Stimulated activated effector memory CD8-positive, alpha-beta T cell treated with anti-CD3 and anti-CD28 coated beads, Interleukin-12 subunit alpha, Interleukin-12 subunit beta, amount 100 ng/mL, for 72 hours (primary cell): ENCODE results near the gene ASPA.
"Not testable (repeated sequence)": the region's sequence is repeated elsewhere in the genome, so short reads cannot be mapped to it uniquely, and the experiment has no call there.

ENCODE experiments used
- ATAC-seq: fragments of 150-1000 bp; cut with Tn5 transposase; 2 replicates; pipeline ENCODE4 v1.10.0; 2021
- DNase-seq, 2 donors: peaks; one replicate each; pipeline ENCODE4 v3.0.0; 2021 to 2022; ENCODE audit warnings: low spot score in 2 of 2
- H3K27ac Mint-ChIP-seq: one replicate; pipeline ENCODE4 v1.8.0; 2022; ENCODE audit warnings: mild to moderate bottlenecking, mixed read lengths
- H3K36me3 Mint-ChIP-seq: one replicate; pipeline ENCODE4 v1.8.0; 2022; ENCODE audit warnings: mild to moderate bottlenecking, mixed read lengths
- H3K4me1 Mint-ChIP-seq: one replicate; pipeline ENCODE4 v1.8.0; 2022; ENCODE audit warnings: mixed read lengths
- H3K4me3 Mint-ChIP-seq: one replicate; pipeline ENCODE4 v1.8.0; 2022; ENCODE audit warnings: mild to moderate bottlenecking, mixed read lengths
- H3K9me3 Mint-ChIP-seq: one replicate; pipeline ENCODE4 v1.8.0; 2022; ENCODE audit warnings: mixed read lengths

ASPA gene

DNA sequence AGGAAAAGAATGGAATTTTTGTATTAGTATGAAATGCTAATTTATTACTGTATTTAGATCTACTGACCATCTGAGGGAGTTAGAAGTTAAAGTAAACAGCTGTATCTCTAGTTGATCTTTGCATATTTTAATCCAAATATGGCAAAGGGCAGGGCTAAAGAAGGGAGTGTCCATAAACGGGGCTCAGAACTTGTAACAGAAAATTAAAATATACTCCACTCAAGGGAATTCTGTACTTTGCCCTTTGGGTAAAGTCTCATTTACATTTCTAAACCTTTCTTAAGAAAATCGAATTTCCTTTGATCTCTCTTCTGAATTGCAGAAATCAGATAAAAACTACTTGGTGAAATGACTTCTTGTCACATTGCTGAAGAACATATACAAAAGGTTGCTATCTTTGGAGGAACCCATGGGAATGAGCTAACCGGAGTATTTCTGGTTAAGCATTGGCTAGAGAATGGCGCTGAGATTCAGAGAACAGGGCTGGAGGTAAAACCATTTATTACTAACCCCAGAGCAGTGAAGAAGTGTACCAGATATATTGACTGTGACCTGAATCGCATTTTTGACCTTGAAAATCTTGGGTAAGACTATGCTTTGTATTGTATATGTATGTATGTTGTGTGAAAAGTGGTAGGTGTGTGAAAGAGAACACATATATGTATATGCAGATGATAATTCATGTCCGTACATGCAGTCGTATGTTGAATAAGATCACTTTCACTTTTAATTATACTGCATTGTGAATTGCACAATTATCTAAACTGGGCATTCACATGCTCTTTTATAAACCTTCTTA lies at the start of gene ASPA:
ASPA (plus strand) TSS at position 186 of the 799 bp plus-strand sequence; CDS start at position 349, 163 bp downstream.
- no peak for ATAC-seq
- Mint-ChIP-seq H3K4me3 (no peak within 1 kb of the TSS), H3K4me1 (peaks cover 6% of the 10 kb centered on the region), H3K27ac (no peak within 1 kb of the TSS), H3K36me3 (no peaks in the 10 kb centered on the region), H3K9me3 (no peaks in the 10 kb centered on the region)
- no peak for DNase-seq

DNA sequence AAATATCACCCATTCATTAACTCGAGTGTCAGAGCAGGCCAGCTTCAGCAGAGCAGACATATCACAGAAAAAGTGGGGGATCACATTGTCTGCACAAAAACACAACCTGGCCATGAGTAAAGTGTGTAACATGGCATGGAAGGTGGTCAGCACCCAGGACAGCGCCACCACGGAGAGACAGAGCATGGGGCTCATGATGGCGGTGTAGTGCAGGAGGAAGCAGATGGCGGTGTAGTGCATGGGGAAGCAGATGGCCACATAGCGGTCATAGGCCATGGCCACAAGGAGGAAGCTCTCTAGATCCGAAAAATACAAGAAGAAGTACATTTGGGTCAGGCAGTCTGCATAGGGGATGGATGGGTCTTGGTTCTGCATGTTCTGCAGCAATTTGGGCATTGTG lies 42.6 kb upstream of the ASPA start:
- DNase-seq, H3K9me3 Mint-ChIP-seq, H3K4me3 Mint-ChIP-seq, H3K36me3 Mint-ChIP-seq, H3K4me1 Mint-ChIP-seq, H3K27ac Mint-ChIP-seq: not testable (repeated sequence)
- peak; percentile 40 for ATAC-seq

DNA sequence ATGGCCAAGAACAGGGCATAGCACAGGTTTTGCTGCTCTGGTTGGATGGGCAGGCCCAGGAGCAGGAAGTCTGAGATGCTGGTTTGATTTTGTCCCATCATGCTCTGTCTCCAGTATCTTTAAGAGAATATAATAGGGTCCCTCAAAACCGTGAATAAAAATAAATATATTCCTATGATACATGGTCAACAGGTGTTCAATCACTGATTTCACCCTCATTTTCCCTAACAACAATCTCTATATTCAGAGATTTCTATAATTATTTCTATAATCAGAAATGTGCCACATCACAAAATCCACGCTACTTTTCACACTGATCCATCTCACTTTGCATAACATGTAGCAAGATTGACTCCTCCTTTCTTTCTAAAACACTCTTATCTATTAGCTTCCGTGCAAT lies 42.1 kb upstream of the ASPA start, which contains the start of gene OR1E2:
OR1E2 (minus strand) TSS at position 101 of the 400 bp plus-strand sequence; CDS start at position 101, 0 bp downstream.
- no peaks in the 10 kb centered on the region for H3K9me3 Mint-ChIP-seq
- ATAC-seq, result no peak
- H3K27ac Mint-ChIP-seq, result no peak within 1 kb of the TSS

DNA sequence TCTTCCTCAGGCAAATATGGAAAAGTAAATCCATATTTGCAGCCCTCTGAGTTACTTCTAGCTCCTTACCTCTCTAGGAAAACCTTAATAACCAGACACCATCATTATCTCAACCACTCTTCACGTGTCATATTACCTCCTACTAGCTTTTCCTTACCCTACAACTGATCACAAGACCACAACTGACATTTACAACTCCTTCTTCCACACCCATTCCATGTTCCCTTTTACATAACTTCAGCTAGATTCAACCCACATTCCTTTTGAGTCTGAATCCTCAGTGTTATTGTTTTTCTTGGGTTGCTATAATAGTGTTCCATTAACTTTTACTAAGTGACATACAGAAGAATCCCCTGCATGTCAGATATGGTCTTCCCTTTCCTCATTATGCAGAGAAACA lies 37.4 kb upstream of the ASPA start:
- no peak for ATAC-seq
- no peak for DNase-seq
- H3K9me3 Mint-ChIP-seq, result no peaks in the 10 kb centered on the region
- no peak overlapping the region for H3K27ac Mint-ChIP-seq
- H3K4me3 Mint-ChIP-seq, result no peak overlapping the region
- no peaks in the 10 kb centered on the region for H3K4me1 Mint-ChIP-seq
- H3K36me3 Mint-ChIP-seq, result no peaks in the 10 kb centered on the region

More for the DNA sequence above, 42.1 kb upstream of the ASPA start, which contains the start of gene OR1E2:
- no peak for DNase-seq
- H3K4me3 Mint-ChIP-seq, result no peak within 1 kb of the TSS
- no peaks in the 10 kb centered on the region for H3K4me1 Mint-ChIP-seq
- no peaks in the 10 kb centered on the region for H3K36me3 Mint-ChIP-seq

DNA sequence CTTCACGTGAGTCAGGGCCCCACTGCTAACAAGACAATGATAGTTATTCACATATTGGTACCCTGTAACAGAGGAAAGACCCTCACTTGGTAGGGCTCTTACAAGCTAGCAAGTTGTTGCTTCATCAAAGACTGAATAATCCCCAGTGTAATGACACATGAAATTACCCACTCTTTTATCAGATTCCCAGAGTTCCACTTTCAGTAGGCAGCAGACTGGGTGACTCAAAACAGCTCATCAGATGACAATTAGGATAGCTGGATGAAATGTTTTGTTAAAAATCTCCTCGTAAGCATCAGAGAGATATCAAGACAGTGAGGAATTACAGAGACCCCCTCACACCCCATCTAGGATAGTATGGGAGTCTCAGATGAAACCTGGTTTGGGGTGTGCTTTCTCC lies 35.3 kb upstream of the ASPA start:
- DNase-seq (no peak), ATAC-seq (no peak)
- Mint-ChIP-seq H3K4me3 (no peak overlapping the region), H3K36me3 (no peaks in the 10 kb centered on the region), H3K9me3 (no peaks in the 10 kb centered on the region), H3K27ac (no peak overlapping the region), H3K4me1 (no peaks in the 10 kb centered on the region)

DNA sequence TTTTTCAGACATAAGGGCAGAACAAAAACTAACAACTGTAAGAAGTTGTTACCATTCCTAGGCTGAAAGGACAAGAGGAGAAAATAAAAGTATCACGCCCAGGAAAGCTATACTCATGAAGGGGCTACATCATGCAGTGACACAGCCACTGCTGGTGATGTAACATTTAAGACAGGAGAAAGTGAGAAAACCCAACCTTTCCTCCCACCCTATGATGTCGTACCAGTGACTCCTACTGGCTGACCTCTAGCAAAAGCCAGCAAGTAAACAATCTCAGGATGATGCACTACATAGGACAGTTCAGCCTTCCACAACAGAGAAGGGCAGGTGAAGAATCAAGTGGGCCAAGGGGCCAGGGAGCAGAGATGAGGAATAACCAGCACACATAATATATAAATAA lies 28.2 kb upstream of the ASPA start:
- peak; percentile 42 for ATAC-seq

DNA sequence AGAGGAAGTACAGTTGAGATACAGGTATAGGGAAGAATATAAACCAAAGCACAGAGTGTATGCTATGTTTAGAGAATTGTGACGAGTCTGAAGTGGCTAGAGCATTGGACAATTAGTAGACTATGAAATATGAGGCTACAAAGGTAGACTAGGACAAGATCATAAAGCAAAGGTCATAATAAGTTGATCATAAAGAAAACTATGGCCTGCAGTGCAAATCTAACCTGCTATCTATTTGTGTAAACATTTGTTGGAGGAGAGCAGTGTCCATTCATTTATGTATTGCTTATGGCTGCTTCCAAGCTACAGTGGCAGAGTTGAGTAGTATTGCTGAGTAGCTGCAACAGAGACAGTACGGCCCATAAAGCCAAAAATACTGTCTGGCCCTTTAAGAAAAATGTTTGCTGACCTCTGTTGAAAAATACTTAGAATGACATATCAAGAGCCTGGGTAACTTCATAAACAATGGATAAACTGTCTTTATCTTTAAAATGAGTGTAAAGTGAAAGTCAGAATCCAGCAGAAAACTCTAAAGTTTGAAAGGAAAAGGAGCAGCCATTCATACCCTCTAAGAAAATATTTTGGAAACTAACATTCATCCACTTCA lies 27.6 kb upstream of the ASPA start:
- H3K27ac Mint-ChIP-seq, result no peak overlapping the region
- H3K9me3 Mint-ChIP-seq, result no peaks in the 10 kb centered on the region
- no peaks in the 10 kb centered on the region for H3K4me1 Mint-ChIP-seq
- peaks cover 5% of the 10 kb centered on the region for H3K36me3 Mint-ChIP-seq
- ATAC-seq (no peak), DNase-seq (no peak)
- no peak overlapping the region for H3K4me3 Mint-ChIP-seq

More for the DNA sequence above, 28.2 kb upstream of the ASPA start:
- DNase-seq, result no peak
- Mint-ChIP-seq H3K4me3 (no peak overlapping the region), H3K36me3 (peaks cover 5% of the 10 kb centered on the region), H3K4me1 (no peaks in the 10 kb centered on the region), H3K9me3 (no peaks in the 10 kb centered on the region), H3K27ac (no peak overlapping the region)

DNA sequence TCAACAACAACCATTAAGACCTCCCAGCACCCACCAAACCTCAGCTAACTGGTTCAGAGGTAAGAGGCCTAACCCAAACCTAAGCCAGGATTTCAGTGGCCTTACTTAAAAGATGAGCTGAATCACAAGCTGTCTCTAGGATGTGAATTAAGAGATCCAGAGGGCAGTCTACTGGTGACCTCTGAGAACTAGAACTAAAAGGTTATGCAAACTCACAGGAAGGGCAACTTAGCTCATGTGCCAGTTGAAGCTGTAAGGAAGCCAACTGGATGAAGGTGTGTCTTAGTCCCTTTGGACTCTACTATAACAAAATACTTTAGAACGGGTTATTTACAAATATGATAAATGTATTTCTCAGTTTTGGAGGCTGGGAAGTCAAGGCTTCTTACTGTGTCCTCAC lies 9.4 kb upstream of the ASPA start:
- not testable (repeated sequence) for H3K4me3 Mint-ChIP-seq, H3K4me1 Mint-ChIP-seq

DNA sequence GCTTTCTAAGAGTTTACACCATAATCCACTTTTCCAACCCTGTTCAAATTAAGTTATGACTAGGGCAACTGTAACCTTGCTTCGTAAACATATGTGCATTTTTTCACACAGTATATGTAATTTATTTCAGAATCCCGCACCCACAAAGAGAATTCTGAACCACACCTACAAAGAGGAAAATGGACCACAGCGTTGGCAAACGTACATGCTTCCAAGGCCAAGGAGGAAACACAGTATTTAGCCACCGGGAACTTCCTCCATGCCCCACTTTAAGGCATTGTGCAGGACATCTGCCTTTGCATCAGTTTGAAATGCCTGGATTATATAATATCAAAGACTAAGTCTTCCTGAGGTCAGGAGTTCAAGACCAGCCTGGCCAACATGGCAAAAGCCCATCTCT lies 6.3 kb upstream of the ASPA start:
- DNase-seq (no peak), ATAC-seq (no peak)
- no peaks in the 10 kb centered on the region for H3K36me3 Mint-ChIP-seq

More for the DNA sequence above, 9.4 kb upstream of the ASPA start:
- ATAC-seq, H3K9me3 Mint-ChIP-seq, DNase-seq, H3K36me3 Mint-ChIP-seq, H3K27ac Mint-ChIP-seq: not testable (repeated sequence)

DNA sequence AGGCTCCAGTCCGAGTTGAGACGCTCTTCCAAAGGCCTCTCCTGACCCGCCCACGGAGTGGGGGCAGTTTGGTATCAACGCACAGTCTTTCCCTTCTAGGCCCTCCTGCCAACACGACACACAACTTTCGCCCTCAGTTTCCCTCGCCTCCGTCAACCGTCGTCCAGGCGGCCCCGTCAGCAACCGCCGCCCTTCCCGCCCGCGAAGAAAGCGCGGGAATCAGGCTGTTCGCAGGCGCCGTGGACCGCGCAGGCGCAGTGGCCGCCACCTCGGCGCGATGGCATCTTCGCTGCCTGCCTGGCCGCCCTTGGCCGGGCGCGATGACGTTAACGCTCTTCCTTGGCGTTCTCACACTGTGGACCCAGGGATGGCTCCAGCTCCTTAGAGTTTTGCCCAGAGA lies 4.2 kb upstream of the ASPA start, which contains the start of gene SPATA22:
SPATA22 (minus strand) TSS at position 221 of the 400 bp plus-strand sequence. CDS start 2,494 bp downstream, outside the sequence.
- no peak for DNase-seq
- Mint-ChIP-seq H3K36me3 (no peaks in the 10 kb centered on the region), H3K4me3 (no peak within 1 kb of the TSS), H3K27ac (no peak within 1 kb of the TSS), H3K9me3 (no peaks in the 10 kb centered on the region), H3K4me1 (peaks cover 6% of the 10 kb centered on the region)
- ATAC-seq, result no peak

More for the DNA sequence above, 6.3 kb upstream of the ASPA start:
- Mint-ChIP-seq H3K4me1 (no peaks in the 10 kb centered on the region), H3K4me3 (no peak overlapping the region), H3K27ac (no peak overlapping the region), H3K9me3 (no peaks in the 10 kb centered on the region)

DNA sequence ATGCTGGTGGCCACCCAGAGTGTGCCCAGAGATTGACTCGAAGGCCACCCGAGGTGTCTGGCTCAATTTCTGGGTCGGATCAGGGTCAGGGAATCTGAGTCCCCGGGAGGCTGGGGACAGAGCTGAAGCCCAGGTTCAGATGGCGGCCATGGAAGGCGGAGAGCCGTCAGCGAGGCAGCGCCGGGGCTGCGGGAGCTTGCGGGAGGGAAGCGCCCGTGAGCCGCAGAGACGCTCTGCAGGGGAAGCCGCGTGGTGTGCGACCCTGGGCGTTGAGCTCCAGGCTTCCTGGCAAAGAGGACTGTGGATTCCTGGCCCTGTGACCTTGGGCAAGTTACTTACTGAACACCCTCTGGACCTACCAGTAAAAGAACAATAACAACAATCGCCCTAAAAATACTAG lies 3.7 kb upstream of the ASPA start:
- no peaks in the 10 kb centered on the region for H3K36me3 Mint-ChIP-seq
- no peak overlapping the region for H3K27ac Mint-ChIP-seq
- H3K9me3 Mint-ChIP-seq, result no peaks in the 10 kb centered on the region
- no peak overlapping the region for H3K4me3 Mint-ChIP-seq
- peaks cover 6% of the 10 kb centered on the region for H3K4me1 Mint-ChIP-seq
- DNase-seq (no peak), ATAC-seq (no peak)

DNA sequence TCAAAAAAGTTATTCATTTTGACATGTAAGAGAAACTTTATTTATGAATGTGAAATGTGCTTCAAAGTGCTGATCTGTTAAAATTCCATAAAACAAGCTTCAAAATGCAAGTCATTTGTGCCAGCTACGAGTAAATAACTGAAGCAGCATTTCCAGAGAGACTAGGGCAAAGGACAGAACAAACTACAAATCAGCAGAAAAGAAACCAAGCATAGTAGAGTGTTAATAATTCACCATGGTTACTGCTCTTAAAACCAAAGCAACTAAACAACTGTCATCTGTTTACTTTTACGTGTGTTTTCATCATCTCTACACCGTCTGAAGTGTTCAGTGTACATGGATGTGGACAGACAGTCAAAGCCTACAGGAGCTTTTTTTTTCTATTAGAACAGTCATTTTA lies 1.6 kb upstream of the ASPA start:
- H3K27ac Mint-ChIP-seq, result no peak overlapping the region
- no peaks in the 10 kb centered on the region for H3K36me3 Mint-ChIP-seq

DNA sequence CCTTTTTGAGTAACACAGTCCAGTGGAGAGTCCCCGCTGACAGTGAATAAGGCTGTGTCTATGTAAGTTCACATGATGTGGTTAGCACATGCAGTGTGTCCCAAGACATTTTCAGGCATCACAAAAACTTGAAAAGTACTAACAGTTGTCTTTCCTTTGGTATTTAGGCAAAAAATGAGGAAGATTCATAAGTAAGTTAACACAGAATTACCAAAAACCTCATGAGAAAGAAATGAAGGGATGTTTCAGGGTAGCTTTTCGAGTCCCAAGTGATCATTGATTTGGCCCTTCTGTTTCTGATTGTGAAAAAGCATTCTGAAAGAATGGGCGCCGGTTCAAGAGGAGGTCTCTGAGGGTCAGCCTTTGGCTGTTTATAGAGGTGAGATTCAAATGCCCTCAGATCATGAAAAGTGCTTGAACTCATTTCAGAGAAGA lies 529 bp upstream of the ASPA start:
- ATAC-seq, result no peak

More for the DNA sequence above, 1.6 kb upstream of the ASPA start:
- ATAC-seq (no peak), DNase-seq (no peak)
- Mint-ChIP-seq H3K4me1 (peaks cover 6% of the 10 kb centered on the region), H3K4me3 (no peak overlapping the region), H3K9me3 (no peaks in the 10 kb centered on the region)

DNA sequence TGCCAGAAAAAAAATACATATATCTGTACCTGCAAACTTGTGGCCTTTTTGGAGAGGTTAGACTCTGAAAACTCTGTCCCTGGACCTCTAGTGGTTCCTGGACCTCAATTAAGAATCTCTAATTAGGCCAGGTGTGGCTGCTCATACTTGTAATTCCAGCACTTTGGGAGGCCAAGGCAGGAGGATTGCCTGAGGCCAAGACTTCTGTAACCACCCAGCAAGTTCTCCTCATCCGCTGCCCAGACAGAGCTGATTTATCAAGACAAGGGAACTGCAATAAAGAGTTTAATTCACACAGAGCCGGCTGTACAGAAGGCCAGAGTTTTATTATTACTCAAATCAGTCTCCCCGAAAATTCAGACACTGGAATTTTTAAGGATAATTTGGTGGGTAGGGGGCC lies 4.2 kb downstream of the ASPA start:
- DNase-seq (no peak), ATAC-seq (no peak)
- no peaks in the 10 kb centered on the region for H3K36me3 Mint-ChIP-seq
- no peak overlapping the region for H3K27ac Mint-ChIP-seq
- no peak overlapping the region for H3K4me3 Mint-ChIP-seq
- H3K9me3 Mint-ChIP-seq, result no peaks in the 10 kb centered on the region
- peaks cover 6% of the 10 kb centered on the region for H3K4me1 Mint-ChIP-seq

More for the DNA sequence above, 529 bp upstream of the ASPA start:
- Mint-ChIP-seq H3K4me1 (peaks cover 6% of the 10 kb centered on the region), H3K9me3 (no peaks in the 10 kb centered on the region), H3K36me3 (no peaks in the 10 kb centered on the region), H3K4me3 (no peak overlapping the region), H3K27ac (no peak overlapping the region)
- no peak for DNase-seq

DNA sequence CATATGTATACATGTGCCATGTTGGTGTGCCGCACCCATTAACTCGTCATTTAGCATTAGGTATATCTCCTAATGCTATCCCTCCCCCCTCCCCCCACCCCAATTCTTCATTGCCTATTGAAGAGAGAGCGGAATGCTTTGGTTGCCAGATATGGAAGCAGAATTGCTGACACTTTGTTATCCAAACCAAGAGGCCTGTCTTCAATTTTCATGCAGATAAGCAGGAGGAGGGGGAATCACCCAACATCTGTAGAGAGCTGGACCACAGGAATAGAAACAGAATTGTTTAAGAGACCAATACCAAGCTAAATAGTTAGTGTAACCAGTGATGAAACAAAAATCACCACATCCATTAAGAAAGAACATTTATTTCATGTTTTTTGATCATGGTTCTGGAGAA lies 7.1 kb downstream of the ASPA start:
- ATAC-seq, result no peak
- Mint-ChIP-seq H3K4me1 (no peaks in the 10 kb centered on the region), H3K9me3 (no peaks in the 10 kb centered on the region), H3K36me3 (no peaks in the 10 kb centered on the region), H3K27ac (no peak overlapping the region), H3K4me3 (no peak overlapping the region)
- DNase-seq, result no peak
